ENCODE data around the gene CAPN7.

GRCh38 chr3:15215996-15216395 is 9.9 kb downstream of the CAPN7 start:
- TF ChIP-seq EZH2 (IDR thresholded peaks at IDR 0.05; ENCODE audit: borderline replicate concordance, insufficient read depth, low read depth, low read length, poor library complexity, severe bottlenecking) (no peak), CTCF (IDR thresholded peaks at IDR 0.05) (no peak)
